HG03103 (cell line): ENCODE results near the gene RHOBTB3.
"Not testable (repeated sequence)": the region's sequence is repeated elsewhere in the genome, so short reads cannot be mapped to it uniquely, and the experiment has no call there.

ENCODE experiments used
- ATAC-seq: cut with Tn5 transposase; IDR thresholded peaks from one replicate; pipeline ENCODE4 v1.9.1; 2021; ENCODE audit warnings: low read depth; ENCODE audit not compliant: unreplicated experiment

The RHOBTB3 gene

GRCh38 chr5:95713246-95713645, 17.9 kb upstream of the RHOBTB3 start:
- not testable (repeated sequence) for ATAC-seq

DNA sequence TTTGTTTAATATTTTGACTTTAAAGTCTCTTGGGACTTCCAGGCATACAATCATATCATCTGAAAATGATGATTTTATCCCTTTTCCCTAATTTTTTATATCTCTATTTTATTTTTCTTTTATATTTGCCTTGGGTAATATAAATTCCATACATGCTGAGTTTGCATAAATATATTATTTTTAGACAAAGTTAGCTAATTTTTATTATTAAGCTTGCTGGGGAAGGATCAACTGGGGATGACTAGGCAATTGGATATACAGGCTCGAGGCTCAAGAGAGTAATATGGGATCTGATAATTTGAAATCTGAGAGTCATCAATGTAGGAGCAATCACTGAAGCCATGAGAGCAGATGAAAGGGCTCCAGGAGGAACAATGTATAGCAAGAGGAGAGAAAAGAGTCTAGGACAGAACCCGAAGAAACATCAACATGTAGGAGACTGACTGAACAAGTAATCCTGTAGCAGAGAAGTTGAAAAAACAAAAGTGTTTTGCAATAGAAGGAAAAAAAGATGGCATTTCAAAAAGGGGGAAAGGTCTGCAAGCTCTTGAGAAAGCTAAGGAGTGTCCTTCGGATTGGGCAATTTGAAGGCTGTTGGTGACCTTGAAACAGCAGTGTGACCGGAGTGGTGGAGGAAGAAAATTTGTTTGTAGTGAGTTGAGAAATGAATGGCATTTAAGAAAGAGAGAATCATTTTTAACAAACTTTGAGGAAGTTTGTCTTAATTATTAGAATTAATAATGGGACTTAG, 17.0 kb upstream of the RHOBTB3 start:
- no peak for ATAC-seq

GRCh38 chr5:95715799-95716461, 15.2 kb upstream of the RHOBTB3 start:
- ATAC-seq, result no peak

DNA sequence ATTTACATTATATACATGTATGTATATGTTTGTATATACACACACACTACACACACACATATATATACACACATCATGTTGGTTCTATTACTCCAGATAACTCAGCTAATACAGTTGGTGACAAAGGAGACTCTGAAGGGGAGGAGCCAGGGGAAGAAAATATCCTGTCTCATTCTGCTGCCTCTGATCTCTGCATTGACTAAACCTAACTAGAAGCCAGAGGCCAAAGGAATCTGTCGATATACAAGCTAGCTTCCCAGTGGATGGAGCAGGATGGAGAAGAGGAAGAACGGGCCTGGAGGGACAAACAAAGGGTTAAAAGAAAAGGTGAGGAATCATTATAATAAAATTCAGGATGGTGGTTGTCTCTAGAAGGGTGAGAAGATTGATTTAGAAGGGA, 13.7 kb upstream of the RHOBTB3 start:
- ATAC-seq, result no peak

DNA sequence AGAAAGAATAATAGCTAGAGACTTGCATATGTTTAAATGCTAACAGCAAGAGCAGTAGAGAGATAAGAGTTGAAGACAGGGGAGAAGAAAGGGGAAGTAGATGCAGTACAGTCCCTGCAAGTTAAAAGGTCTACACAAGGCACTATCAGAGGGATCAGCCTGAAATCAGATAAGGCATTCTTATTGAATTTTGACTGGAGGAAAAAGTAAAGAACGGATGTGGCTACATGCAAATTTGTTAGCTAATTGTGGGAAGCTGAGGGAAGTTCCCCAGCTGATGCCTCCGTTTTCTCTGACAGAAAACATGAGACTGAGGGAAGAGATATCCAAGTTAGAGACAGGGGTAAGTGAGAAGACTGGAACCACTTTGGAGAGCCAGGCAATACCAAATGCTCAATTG, 12.9 kb upstream of the RHOBTB3 start:
- peak; percentile 97 for ATAC-seq

GRCh38 chr5:95718738-95719137, 12.4 kb upstream of the RHOBTB3 start:
- no peak for ATAC-seq

DNA sequence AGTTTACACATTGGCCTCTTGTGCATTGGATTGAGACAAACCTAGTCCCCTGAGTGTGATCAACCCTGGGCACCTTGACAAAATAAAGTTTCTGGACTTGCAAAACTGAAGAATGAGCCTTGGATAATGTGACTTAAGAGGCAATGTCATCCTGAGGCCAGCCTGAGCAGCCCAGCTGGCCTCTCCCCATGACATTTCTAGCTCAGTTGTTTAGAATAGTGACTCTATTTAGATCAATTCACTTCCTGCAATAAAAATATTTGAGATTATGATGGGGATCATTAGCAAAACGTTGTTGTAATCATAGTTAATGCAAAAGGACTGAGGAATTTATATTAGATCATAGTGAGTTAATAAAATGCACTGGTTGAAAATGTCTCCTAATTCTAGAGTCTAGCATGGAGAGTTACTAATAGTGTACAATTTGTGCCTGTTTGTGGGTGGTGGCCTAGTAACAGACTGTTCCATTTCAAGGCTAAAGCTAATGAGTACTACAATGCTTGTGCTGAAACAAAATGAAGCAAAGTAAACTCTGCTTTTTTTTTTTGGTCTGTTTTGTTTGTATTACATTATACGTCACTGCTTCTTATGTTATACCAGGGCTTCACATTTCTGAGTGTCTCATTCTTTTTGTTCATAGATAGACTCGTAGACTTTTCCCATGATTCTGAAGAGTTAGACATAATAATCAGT, 10.9 kb upstream of the RHOBTB3 start:
- no peak for ATAC-seq

DNA sequence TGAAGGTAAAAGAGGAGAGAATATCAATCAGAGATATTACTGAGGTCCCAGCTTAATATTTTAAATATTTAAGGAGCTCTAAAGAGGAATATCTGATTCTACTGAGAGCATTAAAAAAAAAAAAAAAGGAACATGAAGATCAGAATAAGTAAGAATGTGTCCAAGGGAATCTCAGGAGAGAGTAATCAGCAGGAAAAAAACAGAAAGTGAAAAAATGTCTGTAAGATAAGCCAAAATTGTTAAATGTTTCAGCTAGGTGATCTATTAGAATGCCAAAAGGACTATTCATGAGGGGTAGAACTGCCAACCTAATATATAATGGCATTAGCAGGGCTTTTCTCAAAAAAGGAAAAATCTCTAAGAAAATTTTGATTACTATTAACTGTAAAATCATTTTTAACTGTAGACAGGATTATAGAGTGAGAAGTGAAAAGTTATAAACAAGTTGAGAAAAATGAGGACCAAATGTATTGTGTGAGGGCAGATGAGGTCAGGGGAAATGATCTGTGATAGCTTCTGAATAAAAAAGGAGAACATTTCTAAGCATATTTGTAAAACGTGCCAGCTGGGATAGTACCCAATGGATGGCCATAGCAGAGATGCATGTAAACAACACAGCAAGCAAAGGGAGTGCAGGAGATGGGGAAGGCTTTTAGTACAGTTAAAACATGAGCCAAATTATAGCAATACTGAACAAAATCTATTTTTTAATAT, 9.4 kb upstream of the RHOBTB3 start:
- ATAC-seq, result no peak

GRCh38 chr5:95723632-95724369, 7.3 kb upstream of the RHOBTB3 start:
- no peak for ATAC-seq

GRCh38 chr5:95725071-95725820, 5.9 kb upstream of the RHOBTB3 start:
- ATAC-seq, result no peak

- no peak for ATAC-seq
Observed at GRCh38 chr5:95725937-95726810, 5.0 kb upstream of the RHOBTB3 start.

DNA sequence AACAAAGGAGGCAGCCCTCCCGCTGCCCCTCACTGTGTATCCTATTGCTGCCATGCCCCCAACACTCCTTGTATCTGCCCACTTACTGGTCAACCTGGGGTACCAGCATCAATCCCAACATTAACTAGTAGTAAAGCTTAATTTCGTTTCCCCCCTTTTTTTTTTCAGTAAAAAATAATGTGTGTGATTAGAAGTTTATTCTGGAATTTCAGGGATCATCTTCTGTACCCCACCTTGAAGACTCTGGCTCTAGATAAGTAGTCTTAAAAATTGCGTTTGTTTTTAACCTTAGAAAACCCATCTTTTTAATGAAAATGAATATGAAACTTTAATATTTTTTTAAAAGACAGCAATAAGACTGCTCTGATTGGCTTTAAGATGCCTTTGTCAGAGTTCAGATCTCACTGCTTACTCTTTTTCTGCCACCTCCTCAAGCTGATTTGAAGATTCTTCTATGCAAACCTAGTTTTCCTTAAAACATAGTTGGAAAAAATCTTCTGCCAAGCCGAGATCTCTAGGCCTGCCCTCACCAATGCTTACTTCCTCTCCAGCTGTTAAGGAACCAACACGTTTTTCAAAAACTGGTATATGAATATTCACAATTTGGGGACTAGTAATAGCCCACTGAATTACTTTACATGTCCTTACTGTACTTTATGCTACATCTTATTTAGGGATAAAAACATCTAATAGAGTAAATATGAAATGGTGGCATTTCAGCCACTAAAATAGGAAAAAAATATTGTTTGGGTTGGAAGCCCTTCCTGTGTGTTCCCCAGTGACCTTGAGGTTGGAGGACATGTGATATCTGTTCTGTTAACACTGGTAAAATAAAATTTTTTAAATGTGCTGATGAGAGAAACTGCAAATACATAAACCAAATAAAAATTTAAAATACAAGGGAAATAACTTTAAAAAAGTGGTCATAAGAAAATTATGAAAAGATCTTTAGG, 4.0 kb upstream of the RHOBTB3 start:
- no peak for ATAC-seq

DNA sequence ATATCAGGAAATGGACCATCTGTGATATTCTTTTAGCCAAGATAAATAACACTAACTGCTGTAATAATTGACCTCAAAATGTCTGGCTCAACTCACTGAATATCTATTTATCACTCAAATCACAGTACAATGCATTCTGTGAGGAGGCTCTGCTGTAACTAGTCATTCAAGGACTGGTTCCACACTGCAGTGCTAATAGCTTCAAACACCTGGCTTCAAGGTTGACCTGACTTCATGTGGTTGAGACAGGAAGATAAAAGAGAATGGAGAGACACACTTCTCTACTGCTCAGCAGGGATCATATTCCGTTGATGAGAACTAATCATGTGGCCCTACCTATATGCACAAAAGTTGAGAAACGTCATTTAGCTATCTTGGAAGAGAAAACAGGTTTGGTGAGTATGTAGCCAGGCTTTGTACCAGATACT, 3.4 kb upstream of the RHOBTB3 start:
- ATAC-seq, result peak; percentile 45

GRCh38 chr5:95728494-95729114, 2.5 kb upstream of the RHOBTB3 start:
- ATAC-seq, result no peak

DNA sequence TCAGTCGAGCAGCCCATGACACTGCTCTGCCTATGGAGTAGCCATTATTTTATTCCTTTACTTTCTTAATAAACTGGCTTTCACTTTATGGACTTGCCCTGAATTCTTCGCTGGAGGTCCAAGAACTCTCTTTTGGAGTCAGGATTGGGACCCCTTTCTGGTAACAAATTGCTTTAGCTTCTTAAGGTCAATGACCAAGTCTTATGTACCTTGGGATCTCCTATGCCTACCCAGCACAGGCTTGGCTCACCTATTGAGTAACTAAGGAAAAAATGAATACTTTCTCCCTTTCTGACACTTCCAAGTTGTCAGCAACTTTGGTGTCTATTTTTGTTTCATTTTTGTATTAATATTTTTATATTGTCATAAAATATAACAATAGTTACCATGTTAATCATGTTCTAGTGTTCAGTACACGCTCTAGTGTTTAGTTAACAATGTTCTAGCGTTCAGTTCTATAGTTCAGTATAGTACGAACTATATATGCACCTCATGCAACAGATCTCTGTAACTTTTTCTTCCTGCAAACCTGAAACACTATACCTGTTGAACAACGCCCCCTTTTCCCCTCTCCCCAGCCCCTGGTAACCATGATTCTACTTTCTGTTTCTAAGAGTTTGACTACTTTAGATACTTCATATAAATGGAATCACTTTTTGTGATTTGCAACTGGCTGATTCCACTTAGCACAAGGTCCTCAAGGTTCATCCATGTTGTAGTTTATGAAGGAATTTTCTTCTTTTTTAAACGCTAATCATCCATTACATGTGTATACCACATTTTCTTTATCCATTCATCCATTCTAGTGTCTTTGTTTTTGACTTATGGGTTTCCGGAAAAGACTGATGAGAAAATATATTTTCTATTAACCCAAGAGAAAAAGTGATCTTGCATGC, 1.8 kb upstream of the RHOBTB3 start:
- no peak for ATAC-seq

DNA sequence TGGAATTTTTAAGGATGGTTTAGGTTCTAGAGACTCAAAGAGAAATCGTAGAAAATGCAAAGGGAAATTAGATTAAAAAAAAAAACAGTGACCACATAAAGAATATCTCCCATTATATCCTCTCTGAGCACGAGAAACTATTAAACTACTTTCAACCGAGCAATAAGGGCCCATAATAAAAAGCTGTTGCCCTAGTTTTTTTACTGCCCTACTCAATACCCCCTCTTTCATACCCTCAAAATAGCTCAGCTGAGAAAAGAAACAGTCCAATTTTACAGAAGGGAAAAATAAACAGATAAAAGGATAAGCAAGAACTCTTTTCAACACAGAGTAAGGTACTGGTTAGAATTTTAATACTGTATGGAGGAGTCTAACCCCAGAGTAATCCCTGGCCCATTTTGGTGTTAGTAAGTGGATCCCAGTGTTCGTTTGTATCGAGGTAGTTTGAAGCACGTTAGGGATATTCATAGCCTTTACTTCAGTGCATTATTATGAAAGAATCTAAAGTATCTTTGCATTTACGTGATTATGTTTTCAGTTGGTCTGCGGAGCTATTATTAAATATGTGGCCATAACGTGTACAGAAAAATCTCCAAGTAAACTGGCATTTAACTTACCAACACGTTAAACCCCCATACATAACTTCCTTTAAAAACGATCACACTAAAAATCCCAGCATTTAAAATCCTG, 980 bp upstream of the RHOBTB3 start:
- no peak for ATAC-seq
